Measurements from ENCODE around the gene SPATS1.

The SPATS1 gene, protein sequence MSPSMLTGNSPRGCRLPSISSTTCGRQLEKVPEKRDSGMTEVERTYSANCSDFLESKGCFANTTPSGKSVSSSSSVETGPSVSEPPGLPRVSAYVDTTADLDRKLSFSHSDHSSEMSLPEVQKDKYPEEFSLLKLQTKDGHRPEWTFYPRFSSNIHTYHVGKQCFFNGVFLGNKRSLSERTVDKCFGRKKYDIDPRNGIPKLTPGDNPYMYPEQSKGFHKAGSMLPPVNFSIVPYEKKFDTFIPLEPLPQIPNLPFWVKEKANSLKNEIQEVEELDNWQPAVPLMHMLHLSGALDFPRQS

DNA sequence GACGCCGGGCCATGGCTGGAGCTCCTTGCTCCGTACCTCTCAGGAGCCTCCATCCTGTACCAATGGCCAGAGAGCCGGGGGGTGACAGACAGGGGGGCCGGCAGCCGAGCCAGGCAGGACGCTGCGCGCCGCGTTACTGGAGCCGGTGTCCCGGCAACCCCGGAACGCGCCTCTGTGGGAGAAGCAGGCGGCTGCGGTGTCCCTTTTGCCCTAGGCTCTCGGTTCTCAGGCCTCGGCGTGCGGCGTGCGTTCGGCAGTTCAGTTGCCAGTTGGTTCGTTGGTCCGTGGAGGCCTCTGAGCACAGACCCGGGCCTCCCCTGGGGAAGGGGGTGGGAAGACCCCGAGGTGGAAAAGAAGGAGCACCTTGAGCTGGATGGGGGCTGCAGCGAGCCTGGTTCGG lies at the start of gene SPATS1:
TSS of gene SPATS1 (plus strand) at position 162 of the 400 bp plus-strand sequence. CDS start 446 bp downstream, outside the sequence.
- DNase-seq (ENCODE audit: low read depth) = no peak

DNA sequence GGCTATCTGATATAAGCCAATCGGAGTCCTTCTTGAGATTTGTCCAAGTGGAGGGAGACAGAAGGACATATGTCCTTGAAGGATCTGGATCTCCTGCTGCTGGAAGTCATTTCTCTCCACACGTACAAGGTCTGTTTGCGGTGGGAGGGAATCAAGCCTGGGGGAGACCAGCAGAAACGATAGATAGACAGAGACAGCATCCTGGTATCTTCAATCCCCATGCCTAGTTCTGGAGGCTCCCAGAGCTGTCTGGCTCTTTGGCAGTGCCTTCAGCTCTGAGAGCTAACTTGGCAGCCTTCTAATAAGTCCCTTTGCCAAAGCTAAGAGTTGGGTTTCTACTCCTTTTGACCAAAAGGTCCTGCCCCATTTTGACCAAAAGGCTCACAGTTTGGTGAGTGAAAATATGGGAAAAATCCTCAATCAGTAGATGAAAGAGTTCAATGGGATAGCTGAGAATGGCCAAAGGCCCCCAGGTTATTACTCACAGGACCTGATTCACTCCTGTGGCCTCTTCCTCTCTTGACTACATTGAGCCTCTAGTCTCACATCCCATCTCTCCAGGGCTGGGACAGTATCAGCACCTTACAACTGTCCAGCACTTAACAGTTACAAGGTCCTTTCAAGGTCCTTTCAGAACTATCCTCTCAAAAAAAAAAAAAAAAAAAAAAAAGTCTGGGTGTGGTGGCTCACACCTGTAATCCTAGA lies 49.6 kb upstream of the SPATS1 start:
- DNase-seq (ENCODE audit: low read depth) = no peak

DNA sequence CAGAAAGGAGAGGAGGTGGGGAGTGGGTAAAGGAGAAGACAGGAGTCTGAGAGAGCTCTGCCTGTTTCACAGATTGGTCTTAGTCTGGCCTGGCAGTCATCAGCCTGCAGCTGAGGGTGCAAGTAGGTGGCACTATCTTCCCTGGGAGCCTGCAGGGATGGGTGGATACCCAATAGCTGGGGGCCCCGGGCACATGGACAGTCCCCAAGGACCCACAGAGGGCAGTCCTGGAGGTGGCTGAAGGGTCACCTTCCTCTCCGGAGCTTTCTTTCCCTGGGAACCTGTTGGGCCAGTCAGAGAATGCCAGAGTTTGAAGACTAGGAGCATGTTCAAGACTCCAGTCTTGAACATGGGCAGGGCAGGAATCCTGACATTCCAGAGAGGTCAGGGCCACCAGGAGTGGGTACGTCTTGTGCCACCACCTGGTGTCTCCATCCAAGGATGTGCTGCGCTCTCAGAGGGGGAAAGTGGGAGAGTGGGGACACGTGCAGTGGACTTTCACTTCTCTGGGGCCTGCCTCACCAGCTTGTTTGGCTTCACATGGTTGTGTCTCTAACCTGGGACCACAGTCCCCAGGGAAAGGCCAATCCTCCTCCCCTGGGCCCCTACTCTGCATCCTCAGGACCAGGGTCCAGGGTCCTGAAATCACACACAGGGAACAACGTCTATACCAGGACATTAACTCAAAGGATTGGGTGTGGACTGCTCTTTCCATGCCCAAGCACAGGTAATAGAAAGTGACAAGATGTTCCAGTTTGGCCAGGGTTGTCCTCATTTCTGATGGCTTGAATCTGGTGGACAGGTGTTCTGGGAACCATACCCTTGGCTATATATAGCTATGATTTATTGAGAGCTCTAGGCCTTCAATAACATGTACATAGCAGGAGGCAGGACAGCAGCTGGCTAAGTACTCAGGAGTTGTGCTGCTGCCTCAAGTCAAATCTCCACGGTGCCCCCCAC lies 47.3 kb upstream of the SPATS1 start:
- no peak for DNase-seq (ENCODE audit: low read depth)

GRCh38 chr6:44297063-44298038 lies 45.1 kb upstream of the SPATS1 start:
- peak; percentile 23 for DNase-seq (ENCODE audit: low read depth)

GRCh38 chr6:44298055-44298803 lies 44.2 kb upstream of the SPATS1 start:
- DNase-seq (ENCODE audit: low read depth) = no peak

- DNase-seq (ENCODE audit: low read depth) = no peak
These were observed 43.6 kb upstream of the SPATS1 start for GRCh38 chr6:44298864-44299263.

GRCh38 chr6:44300292-44300823 lies 42.1 kb upstream of the SPATS1 start:
- DNase-seq (ENCODE audit: low read depth) = no peak

DNA sequence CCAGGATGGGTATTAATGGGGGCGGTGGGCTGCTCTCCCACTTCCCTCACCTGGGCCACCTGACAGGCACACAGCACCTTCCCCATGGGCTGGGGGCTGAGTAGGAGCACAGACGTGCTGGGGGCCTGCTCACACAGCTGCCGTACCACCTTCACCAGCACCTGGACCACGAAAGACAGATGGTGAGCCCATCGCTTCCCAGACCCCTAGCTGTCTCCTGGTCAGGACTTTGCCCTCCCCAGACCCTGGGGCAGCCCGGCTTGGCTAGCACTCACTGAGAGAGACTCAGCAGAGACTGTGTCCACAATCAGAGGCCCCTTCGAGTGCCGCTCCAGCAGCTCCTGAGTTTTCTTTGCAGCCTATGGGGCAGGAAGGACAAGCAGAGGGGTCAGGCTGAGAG lies 41.3 kb upstream of the SPATS1 start:
- DNase-seq (ENCODE audit: low read depth) = no peak

DNA sequence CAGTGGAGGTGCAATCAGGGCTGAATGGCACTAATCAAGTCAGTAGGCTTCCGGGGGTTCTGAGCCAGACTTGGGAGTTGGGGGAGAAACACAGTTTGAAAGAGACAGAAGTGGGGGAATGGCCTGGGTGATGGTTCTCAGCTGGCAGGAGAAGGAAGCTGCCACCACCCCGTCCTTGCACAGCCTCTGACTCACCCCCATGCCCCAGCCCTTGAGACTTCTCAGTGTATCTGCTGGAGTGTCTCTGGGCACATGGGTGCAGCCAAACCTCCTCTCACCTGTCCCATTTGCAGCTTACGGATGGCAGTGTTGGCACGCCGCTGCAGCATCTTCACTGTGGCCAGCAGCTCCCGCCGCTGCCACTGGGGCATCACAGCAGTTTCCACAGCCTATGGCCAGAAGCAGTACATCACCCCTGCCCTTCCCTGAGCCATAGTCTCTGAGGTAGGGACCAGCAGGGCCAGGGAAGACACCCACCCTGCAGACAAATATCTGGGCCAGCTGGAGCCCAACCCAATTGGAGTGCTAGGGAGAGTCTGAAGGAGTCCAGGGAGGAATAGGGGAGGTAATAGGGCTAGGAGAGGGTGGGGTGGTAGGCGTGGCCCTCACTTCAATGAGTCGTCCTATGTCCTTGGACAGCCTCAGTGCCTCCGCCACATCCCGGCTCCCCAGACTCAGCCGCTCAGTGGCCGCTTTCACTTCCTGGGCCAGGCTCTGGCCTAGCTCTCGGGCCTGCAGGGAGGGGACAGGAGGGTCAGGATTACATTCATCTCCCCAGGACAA lies 40.5 kb upstream of the SPATS1 start:
- DNase-seq (ENCODE audit: low read depth) = no peak

- no peak for DNase-seq (ENCODE audit: low read depth)
These were observed 39.6 kb upstream of the SPATS1 start for GRCh38 chr6:44302856-44303255.

GRCh38 chr6:44303842-44304241 lies 38.6 kb upstream of the SPATS1 start:
- no peak for DNase-seq (ENCODE audit: low read depth)

DNA sequence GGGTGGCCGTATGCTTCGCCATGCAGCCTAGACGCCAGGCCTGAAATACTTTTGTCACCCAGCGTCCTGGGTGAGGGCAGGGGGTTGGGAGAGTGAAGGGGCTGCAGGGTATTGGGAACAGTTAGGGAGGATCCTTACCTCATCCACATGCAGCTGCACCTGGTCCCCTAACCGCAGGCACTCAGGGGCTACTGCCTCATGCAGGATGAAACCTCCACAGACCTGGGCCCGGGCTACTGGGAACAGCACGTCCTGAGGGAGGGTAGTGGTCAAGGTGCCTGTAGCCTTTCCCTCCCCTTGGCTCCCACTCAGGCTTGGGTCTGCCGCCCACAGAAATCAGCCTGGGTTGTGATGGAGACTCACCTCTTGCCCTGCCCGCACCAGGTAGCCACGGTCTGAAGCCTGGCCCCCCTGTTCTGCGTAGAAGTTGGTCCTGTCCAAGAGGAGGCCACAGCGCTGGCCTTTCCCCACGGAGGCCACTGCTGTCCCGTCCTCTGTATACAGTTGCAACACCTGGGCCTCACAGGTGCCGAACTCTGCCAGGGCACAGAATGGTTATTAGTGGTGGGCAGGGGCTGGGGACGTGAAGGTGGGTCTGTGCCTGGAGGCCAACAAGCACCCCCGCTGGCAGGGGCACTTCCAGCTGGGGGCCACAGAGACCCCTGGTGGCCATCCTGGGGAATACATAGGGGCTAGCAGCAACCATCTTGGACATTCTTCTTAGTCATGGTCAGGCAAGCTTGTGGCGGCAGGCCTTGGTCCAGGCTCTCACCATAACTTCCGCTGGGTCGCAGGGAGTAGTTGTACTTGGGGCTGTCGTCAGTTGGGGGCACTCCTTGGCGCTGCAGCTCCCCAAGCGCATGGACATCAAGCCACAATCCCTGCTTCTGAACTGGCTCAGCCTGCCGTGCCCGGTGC lies 37.9 kb upstream of the SPATS1 start:
- peak; percentile 18 for DNase-seq (ENCODE audit: low read depth)

DNA sequence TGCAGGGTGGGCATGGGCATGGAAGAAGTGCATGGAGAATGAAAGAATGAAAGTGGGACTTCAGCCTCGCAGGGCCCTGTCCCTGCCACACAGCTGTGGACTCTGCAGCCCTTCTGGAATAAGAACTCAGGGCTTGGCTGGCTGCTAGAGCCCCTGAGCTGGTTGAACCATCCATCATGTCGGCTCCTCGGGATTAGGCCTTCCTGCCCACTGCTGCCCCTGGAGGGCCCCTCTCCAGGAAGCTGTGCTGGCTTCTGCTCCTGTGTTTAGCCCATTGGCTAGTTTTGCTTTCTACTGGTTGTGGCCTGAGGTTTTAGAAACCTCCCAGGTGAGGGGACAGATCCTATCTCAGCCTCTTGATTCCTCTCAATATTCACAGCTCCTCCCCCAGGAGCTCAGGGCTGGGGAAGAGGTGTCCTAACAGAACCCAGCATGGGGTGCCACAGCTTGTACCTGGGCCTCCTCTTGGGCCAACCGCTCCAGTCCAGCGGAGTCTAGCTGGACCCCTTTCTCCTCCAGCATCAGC lies 37.2 kb upstream of the SPATS1 start:
- DNase-seq (ENCODE audit: low read depth) = no peak

GRCh38 chr6:44306710-44307109 lies 35.7 kb upstream of the SPATS1 start:
- DNase-seq (ENCODE audit: low read depth) = no peak

- DNase-seq (ENCODE audit: low read depth) = no peak
These were observed 35.2 kb upstream of the SPATS1 start for GRCh38 chr6:44307217-44307616.

DNA sequence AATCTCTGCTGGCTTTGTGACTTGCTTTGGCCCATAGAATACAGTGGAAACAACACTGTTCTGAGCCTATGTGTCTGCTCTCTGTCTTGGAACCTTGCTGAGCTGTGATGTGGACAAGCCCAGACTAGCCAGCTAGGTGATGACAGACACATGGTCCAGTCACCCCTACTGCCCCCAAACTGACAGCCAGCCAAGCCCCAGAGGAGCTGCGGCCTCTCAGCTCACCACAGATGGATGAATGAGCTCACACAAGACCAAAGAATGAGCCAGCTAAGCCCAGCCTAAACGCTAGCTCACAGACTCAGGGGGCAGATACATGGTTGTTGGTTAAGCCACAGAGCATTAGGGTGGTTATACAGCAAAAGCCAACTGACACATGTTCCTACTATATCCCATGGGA lies 33.4 kb upstream of the SPATS1 start:
- no peak for DNase-seq (ENCODE audit: low read depth)

- no peak for DNase-seq (ENCODE audit: low read depth)
These were observed 32.8 kb upstream of the SPATS1 start for GRCh38 chr6:44309631-44310030.

DNA sequence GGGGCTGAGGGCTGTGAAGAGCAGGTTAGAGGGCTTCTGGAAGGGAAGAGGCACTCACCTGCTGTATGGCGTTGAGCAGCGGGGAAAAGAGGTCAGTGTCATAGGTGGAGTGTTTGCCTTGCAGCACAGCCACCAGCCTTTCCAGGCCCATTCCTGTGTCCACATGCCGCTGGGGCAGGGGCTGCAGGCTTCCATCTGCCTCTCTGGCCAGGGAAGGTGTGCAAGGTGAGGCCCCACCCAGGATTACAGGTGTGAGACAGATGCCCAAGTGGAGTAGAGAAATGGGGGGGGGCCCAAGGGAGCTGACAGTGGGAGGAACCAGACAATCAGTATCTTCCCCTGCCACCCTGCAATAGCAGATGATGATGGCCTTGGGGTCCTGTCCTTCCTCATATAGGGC lies 32.2 kb upstream of the SPATS1 start:
- DNase-seq (ENCODE audit: low read depth) = no peak
